Stomach (tissue), 9 donors: ENCODE results near the gene ETV6. TPM values are rescaled to one million over a fixed set of nuclear protein-coding genes. Genes with fewer than 3 reads are reported as not detected.

Source experiments
- DNase-seq, 2 donors: peaks; one replicate each; pipeline versions ENCODE4 v3.0.0 to v3.0.0-alpha.2; 2013 to 2019
- H3K27ac ChIP-seq, 5 donors: fragments of 200-600 bp in 4 of 5; sonication (generic) in 4 of 5; one replicate each; pipeline ENCODE4 v1.5.1; 2013 to 2019; ENCODE audit warnings: mild to moderate bottlenecking in 1 of 5, moderate library complexity in 1 of 5
- H3K27me3 ChIP-seq, 3 donors: fragments of 200-600 bp; sonication (generic); one replicate each; pipeline ENCODE4 v1.5.1; 2017 to 2019; ENCODE audit warnings: mixed run types in 1 of 3
- H3K36me3 ChIP-seq, 4 donors: fragments of 200-600 bp; sonication (generic); 1 replicate in 3 of 4; 2 replicates in 1 of 4; pipeline ENCODE4 v1.5.1; 2016 to 2019
- H3K4me1 ChIP-seq, 4 donors: fragments of 200-600 bp; sonication (generic); one replicate each; pipeline ENCODE4 v1.5.1; 2016 to 2019
- H3K4me3 ChIP-seq, 4 donors: fragments of 200-600 bp; sonication (generic) in 3 of 4; one replicate each; pipeline ENCODE4 v1.5.1; 2016 to 2019; ENCODE audit warnings: mild to moderate bottlenecking in 1 of 4
- H3K9me3 ChIP-seq, 4 donors: fragments of 200-600 bp; sonication (generic); one replicate each; pipeline ENCODE4 v1.5.1; 2016 to 2019
- EP300 ChIP-seq: sonication (generic); formaldehyde crosslinking; IDR thresholded peaks from one replicate; pipeline ENCODE4 v1.6.1; 2017; ENCODE audit warnings: antibody characterized with exemption
- POLR2A ChIP-seq, 4 donors: fragments of 450-650 bp; IDR thresholded peaks; one replicate each; pipeline ENCODE4 v1.6.1; 2016; ENCODE audit warnings: antibody characterized with exemption in 4 of 4, control low read depth in 2 of 4, mild to moderate bottlenecking in 1 of 4, moderate library complexity in 1 of 4
- POLR2AphosphoS5 ChIP-seq, 3 donors: sonication (generic); formaldehyde crosslinking; IDR thresholded peaks; one replicate each; pipeline ENCODE4 v1.6.1; 2016; ENCODE audit warnings: antibody characterized with exemption in 3 of 3
- WGBS, 5 donors: extraction: QIAGEN DNeasy Blood & Tissue Kit in 3 of 5; methylation state at CpG; one replicate each; pipeline versions ENCODE4 v1.1.5 to v1.1.7; 2013 to 2018; 5-methylcytosine and 5-hydroxymethylcytosine counted together
- intact Hi-C: fragments of 100-400 bp; cut with DNase I; formaldehyde crosslinking; loops from one replicate; pipeline ENCODE4 v1.15.1; 2023; ENCODE audit warnings: low total_unique reads
- polyA plus RNA-seq, 3 donors: library from polyadenylated mRNA; stranded (reverse); fragments of 200-250 nt; gene quantifications; one replicate each; pipeline ENCODE4 v1.2.3, GENCODE V29; 2013
- total RNA-seq, 5 donors: library from RNA; depleted of rRNA; stranded (reverse); fragments of >200 nt; gene quantifications; one replicate each; pipeline versions ENCODE4 v1.1.0 to v1.2.3, GENCODE V29; 2014 to 2016
- TF ChIP-seq, protein P1 (sequence below), 7 experiments: fragments of 450-650 bp in 4 of 7; fragments of 200-600 bp in 3 of 7; sonication (generic) in 3 of 7; IDR thresholded peaks; one replicate each; pipeline ENCODE4 v1.5.1; 2016 to 2019; ENCODE audit warnings: antibody characterized with exemption in 7 of 7, control low read depth in 2 of 7, mild to moderate bottlenecking in 1 of 7
- donor health status: healthy with polysubstance abuse.
- donor health status: Bipolar disorder and iron deficiency.
- donor health status: healthy.

ETV6 gene
- total and polyA plus RNA-seq, 8 donors: 4.1 to 60.3 (median 13.4) TPM

DNA sequence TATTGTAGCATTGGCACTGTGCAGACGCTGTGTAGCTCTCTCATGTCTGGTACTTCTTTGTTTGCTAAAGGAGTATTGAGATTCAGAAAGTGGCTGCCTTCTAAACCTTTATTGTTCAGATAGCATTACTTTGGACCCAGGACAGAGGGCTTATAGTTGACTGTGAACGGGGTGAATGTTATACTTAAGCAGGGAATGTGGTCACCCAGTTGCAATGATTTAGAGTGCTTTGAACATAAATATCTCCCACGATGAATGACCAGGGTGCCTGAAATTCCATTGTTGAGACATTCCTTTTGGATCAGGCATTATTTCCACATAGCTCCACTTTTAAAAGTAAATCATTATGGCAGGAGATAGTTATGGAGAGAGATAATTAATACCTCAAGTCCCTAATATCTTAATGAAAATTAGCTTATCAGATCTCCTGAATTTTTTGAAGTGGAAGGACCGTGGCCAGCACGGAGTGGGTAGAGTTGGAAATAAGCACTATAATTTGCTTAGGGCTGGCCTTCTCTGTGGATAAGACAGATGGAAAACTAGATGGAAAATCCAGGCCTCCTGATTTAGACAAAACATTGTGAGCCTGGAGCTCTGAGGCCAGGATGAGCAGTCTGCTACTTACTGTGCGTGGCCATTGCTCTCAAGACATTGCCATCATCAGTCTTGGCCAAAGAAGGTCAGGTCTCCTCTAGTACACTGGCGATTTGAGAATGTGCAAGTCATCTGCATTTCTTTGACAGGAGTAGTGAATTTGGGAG is 114.5 kb downstream of the ETV6 start:
- intact Hi-C loops: no loop called here
- Histone ChIP-seq H3K27ac (peak overlapping the region; percentile 52 to 88 (median 86)), H3K4me3 (no peak overlapping the region), H3K4me1 (peaks cover 54 to 93% (median 68%) of the 10 kb centered on the region in 4 donors), H3K9me3 (no peaks in the 10 kb centered on the region), H3K36me3 (no peaks in the 10 kb centered on the region), H3K27me3 (no peaks in the 10 kb centered on the region)
- TF ChIP-seq, protein P1, sequence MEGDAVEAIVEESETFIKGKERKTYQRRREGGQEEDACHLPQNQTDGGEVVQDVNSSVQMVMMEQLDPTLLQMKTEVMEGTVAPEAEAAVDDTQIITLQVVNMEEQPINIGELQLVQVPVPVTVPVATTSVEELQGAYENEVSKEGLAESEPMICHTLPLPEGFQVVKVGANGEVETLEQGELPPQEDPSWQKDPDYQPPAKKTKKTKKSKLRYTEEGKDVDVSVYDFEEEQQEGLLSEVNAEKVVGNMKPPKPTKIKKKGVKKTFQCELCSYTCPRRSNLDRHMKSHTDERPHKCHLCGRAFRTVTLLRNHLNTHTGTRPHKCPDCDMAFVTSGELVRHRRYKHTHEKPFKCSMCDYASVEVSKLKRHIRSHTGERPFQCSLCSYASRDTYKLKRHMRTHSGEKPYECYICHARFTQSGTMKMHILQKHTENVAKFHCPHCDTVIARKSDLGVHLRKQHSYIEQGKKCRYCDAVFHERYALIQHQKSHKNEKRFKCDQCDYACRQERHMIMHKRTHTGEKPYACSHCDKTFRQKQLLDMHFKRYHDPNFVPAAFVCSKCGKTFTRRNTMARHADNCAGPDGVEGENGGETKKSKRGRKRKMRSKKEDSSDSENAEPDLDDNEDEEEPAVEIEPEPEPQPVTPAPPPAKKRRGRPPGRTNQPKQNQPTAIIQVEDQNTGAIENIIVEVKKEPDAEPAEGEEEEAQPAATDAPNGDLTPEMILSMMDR (IDR thresholded peaks at IDR 0.05): no peak
- TF ChIP-seq POLR2AphosphoS5 (IDR thresholded peaks at IDR 0.05): no peak
- no peak for TF ChIP-seq EP300
- no peak for TF ChIP-seq POLR2A (IDR thresholded peaks at IDR 0.05)
- 48 to 63% (median 52%) methylated on average over 7 of the region's 7 CpGs for WGBS, 5 donors
- DNase-seq: peak in 1 of 2 donors; percentile 53

GRCh38 chr12:11764837-11765236 is 115.4 kb downstream of the ETV6 start:
- peak overlapping the region in 4 of 5 donors; percentile 76 to 88 (median 87) for H3K27ac ChIP-seq
- no peaks in the 10 kb centered on the region for H3K36me3 ChIP-seq
- DNase-seq: no peak
- H3K27me3 ChIP-seq: no peaks in the 10 kb centered on the region
- intact Hi-C loops: no loop called here
- H3K9me3 ChIP-seq: no peaks in the 10 kb centered on the region
- H3K4me3 ChIP-seq: no peak overlapping the region
- TF ChIP-seq, protein P1 (IDR thresholded peaks at IDR 0.05): no peak
- no peak for TF ChIP-seq POLR2A (IDR thresholded peaks at IDR 0.05)
- TF ChIP-seq POLR2AphosphoS5 (IDR thresholded peaks at IDR 0.05): no peak
- no peak for TF ChIP-seq EP300
- peaks cover 51 to 93% (median 66%) of the 10 kb centered on the region in 4 donors for H3K4me1 ChIP-seq

DNA sequence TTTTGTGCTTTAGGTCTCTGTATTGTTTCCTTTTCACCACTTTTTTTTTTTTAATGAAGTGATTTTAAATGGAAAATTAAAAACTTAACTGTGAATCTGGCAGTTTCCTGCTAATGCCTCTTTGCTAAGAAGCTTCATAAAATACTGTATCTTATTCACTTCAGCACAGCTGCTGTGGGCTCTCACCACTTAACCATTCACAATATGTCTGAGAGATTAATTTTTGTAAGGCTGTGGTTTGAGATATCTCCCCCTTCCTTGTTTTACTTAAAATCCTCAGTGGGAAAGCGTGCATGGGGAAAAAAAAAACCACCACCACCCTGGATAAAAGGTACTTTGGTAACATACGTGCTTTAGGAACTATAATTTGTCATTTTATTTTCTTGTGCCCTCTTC is 115.9 kb downstream of the ETV6 start:
- Histone ChIP-seq H3K27me3 (no peaks in the 10 kb centered on the region), H3K4me3 (no peak overlapping the region), H3K9me3 (no peaks in the 10 kb centered on the region), H3K4me1 (peaks cover 51 to 95% (median 66%) of the 10 kb centered on the region in 4 donors), H3K36me3 (no peaks in the 10 kb centered on the region), H3K27ac (peak overlapping the region in 4 of 5 donors; percentile 76 to 88 (median 87))
- intact Hi-C loops: no loop called here
- no peak for DNase-seq
- TF ChIP-seq EP300 (no peak), POLR2A (IDR thresholded peaks at IDR 0.05) (no peak)
- TF ChIP-seq, protein P1 (IDR thresholded peaks at IDR 0.05): no peak
- 59 to 84% (median 67%) methylated on average over 2 of the region's 2 CpGs for WGBS, 5 donors

GRCh38 chr12:11765817-11766794 is 116.6 kb downstream of the ETV6 start:
- H3K27me3 ChIP-seq: no peaks in the 10 kb centered on the region
- no peaks in the 10 kb centered on the region for H3K9me3 ChIP-seq
- WGBS, 5 donors: 51 to 71% (median 55%) methylated on average over 19 of the region's 19 CpGs
- TF ChIP-seq, protein P1 (IDR thresholded peaks at IDR 0.05): no peak
- TF ChIP-seq POLR2A (IDR thresholded peaks at IDR 0.05): no peak
- TF ChIP-seq POLR2AphosphoS5 (IDR thresholded peaks at IDR 0.05): peak; percentile 21 to 50 (median 47)
- TF ChIP-seq EP300: no peak
- peaks cover 51 to 99% (median 65%) of the 10 kb centered on the region in 4 donors for H3K4me1 ChIP-seq
- peak overlapping the region; percentile 56 to 88 (median 86) for H3K27ac ChIP-seq
- H3K4me3 ChIP-seq: no peak overlapping the region
- DNase-seq: peak in 1 of 2 donors; percentile 81
- no peaks in the 10 kb centered on the region for H3K36me3 ChIP-seq
- intact Hi-C loops: no loop called here
